GM21576 (cell line): ENCODE data around the gene TMED3.
"Not testable (repeated sequence)": the region's sequence is repeated elsewhere in the genome, so short reads cannot be mapped to it uniquely, and the experiment has no call there.

Source experiments
- ATAC-seq: cut with Tn5 transposase; IDR thresholded peaks from one replicate; pipeline ENCODE4 v1.9.1; 2021; ENCODE audit warnings: mild to moderate bottlenecking, moderate library complexity; ENCODE audit not compliant: unreplicated experiment

Gene TMED3

GRCh38 chr15:79315623-79316328 is 4.9 kb downstream of the TMED3 start:
- no peak for ATAC-seq

GRCh38 chr15:79316864-79317263 is 6.0 kb downstream of the TMED3 start:
- ATAC-seq: no peak

- not testable (repeated sequence) for ATAC-seq
These were observed 9.1 kb downstream of the TMED3 start for GRCh38 chr15:79319973-79320372.

GRCh38 chr15:79321876-79322275 is 11.0 kb downstream of the TMED3 start:
- ATAC-seq: no peak

- ATAC-seq: no peak
These were observed 11.4 kb downstream of the TMED3 start for GRCh38 chr15:79322306-79322705.

GRCh38 chr15:79322945-79323344 is 12.0 kb downstream of the TMED3 start:
- ATAC-seq: no peak

- no peak for ATAC-seq
These were observed 18.3 kb downstream of the TMED3 start for GRCh38 chr15:79329171-79329611.

GRCh38 chr15:79332824-79333510 is 22.1 kb downstream of the TMED3 start:
- no peak for ATAC-seq

- ATAC-seq: no peak
These were observed 26.7 kb downstream of the TMED3 start for GRCh38 chr15:79337591-79337990.

GRCh38 chr15:79339588-79340314 is 28.8 kb downstream of the TMED3 start:
- ATAC-seq: no peak

GRCh38 chr15:79340315-79340602 is 29.3 kb downstream of the TMED3 start:
- no peak for ATAC-seq

- ATAC-seq: no peak
These were observed 30.5 kb downstream of the TMED3 start for GRCh38 chr15:79341396-79341795.

GRCh38 chr15:79349525-79349924 is 38.6 kb downstream of the TMED3 start:
- ATAC-seq: no peak

GRCh38 chr15:79352206-79352605 is 41.3 kb downstream of the TMED3 start:
- no peak for ATAC-seq

GRCh38 chr15:79357566-79357965 is 46.7 kb downstream of the TMED3 start:
- no peak for ATAC-seq

- no peak for ATAC-seq
These were observed 47.2 kb downstream of the TMED3 start for GRCh38 chr15:79358069-79358468.

- ATAC-seq: no peak
These were observed 53.8 kb downstream of the TMED3 start for GRCh38 chr15:79364571-79365240.

- ATAC-seq: no peak
These were observed 54.9 kb downstream of the TMED3 start for GRCh38 chr15:79365765-79366164.

GRCh38 chr15:79366691-79367090 is 55.8 kb downstream of the TMED3 start:
- ATAC-seq: no peak

- ATAC-seq: no peak
These were observed 59.8 kb downstream of the TMED3 start for GRCh38 chr15:79370716-79371115.

GRCh38 chr15:79371591-79371990 is 60.7 kb downstream of the TMED3 start:
- no peak for ATAC-seq
